Measurements from ENCODE around the gene KCNQ1. TPM values are rescaled to one million over a fixed set of nuclear protein-coding genes. Genes with fewer than 3 reads are reported as not detected.

The KCNQ1 gene
- total and polyA plus RNA-seq, 9 of the 15 experiments (the other 6 are each of a cell fraction or from before 2014, with no cell fraction given), result 0.44 TPM; not detected in 8

- TF ChIP-seq CTCF (IDR thresholded peaks at IDR 0.05 in 2 of 3, conservative IDR thresholded peaks at IDR 0.05 in 1 of 3; ENCODE audit: insufficient read depth in 2 of 3, low read depth in 1 of 3, low read length in 3 of 3) (no peak), GMEB1 (CRISPR knock-in tag; IDR thresholded peaks at IDR 0.05) (no peak), MBD2 (IDR thresholded peaks at IDR 0.05; ENCODE audit: borderline replicate concordance, low read depth) (no peak), MAFK (IDR thresholded peaks at IDR 0.05; ENCODE audit: low read length) (no peak), ZNF124 (CRISPR knock-in tag; IDR thresholded peaks at IDR 0.05) (no peak), ZNF316 (IDR thresholded peaks at IDR 0.05) (no peak), NR2F6 (CRISPR knock-in tag; IDR thresholded peaks at IDR 0.05) (no peak), ZNF282 (CRISPR knock-in tag; IDR thresholded peaks at IDR 0.05) (no peak), ZBTB11 (CRISPR knock-in tag; IDR thresholded peaks at IDR 0.05) (no peak; a peak in 2 of 6 replicates), ZC3H8 (IDR thresholded peaks at IDR 0.05) (no peak), NFXL1 (CRISPR knock-in tag; IDR thresholded peaks at IDR 0.05) (no peak), SMAD4 (CRISPR knock-in tag; conservative IDR thresholded peaks at IDR 0.05) (no peak), POLR2G (IDR thresholded peaks at IDR 0.05; ENCODE audit: low read depth, low read length) (0 out of 2 replicates have a peak, but pooled peaks have one; percentile 17), KLF6 (CRISPR knock-in tag; IDR thresholded peaks at IDR 0.05; ENCODE audit: borderline replicate concordance) (no peak), TFAP4 (CRISPR knock-in tag; IDR thresholded peaks at IDR 0.05; ENCODE audit: borderline replicate concordance) (peak; percentile 81; the same call in 1 of the 2 replicates), ATF4 (CRISPR knock-in tag; IDR thresholded peaks at IDR 0.05) (no peak), SIN3A (IDR thresholded peaks at IDR 0.05; ENCODE audit: borderline replicate concordance in 2 of 2, control insufficient read depth in 1 of 2, low read depth in 2 of 2, low read length in 2 of 2) (0 out of 4 replicates have a peak, but pooled peaks of 1 of the 2 experiments have one; percentile 19)
Observed at GRCh38 chr11:2777871-2778629, 333.2 kb downstream of the KCNQ1 start (continued).
